HG03558 (cell line): ENCODE results near the gene BBS2.

Source experiments
- ATAC-seq: cut with Tn5 transposase; IDR thresholded peaks from one replicate; pipeline ENCODE4 v1.9.1; 2021; ENCODE audit warnings: moderate number of reproducible peaks; ENCODE audit not compliant: unreplicated experiment; ENCODE audit errors: extremely low read depth

The BBS2 gene

GRCh38 chr16:56436258-56436657, 83.6 kb downstream of the BBS2 start:
- ATAC-seq: no peak
